ENCODE measurements around the gene SPINT4. TPM values are rescaled to one million over a fixed set of nuclear protein-coding genes. Genes with fewer than 3 reads are reported as not detected.

SPINT4 gene
- total and polyA plus RNA-seq, 2 of the 8 experiments (the other 6 are each of a cell fraction or from before 2014, with no cell fraction given), result not detected

- no peak for TF ChIP-seq CHD7 (IDR thresholded peaks at IDR 0.05; ENCODE audit: insufficient replicate concordance, low read length)
- no peak for TF ChIP-seq FOSL1 (IDR thresholded peaks at IDR 0.05; ENCODE audit: insufficient read depth, low read depth, low read length)
- no peak for TF ChIP-seq TCF12 (IDR thresholded peaks at IDR 0.05; ENCODE audit: low read depth, low read length)
- no peak for TF ChIP-seq GTF2F1 (IDR thresholded peaks at IDR 0.05; ENCODE audit: borderline replicate concordance, low read depth, low read length)
- TF ChIP-seq SP4 (IDR thresholded peaks at IDR 0.05; ENCODE audit: low read length), result no peak
Measured at GRCh38 chr20:45735552-45735951, 13.4 kb downstream of the SPINT4 start (continued).

Measured in H1 (cell line).